H9 (cell line): ENCODE results near the gene PRKD2. TPM values are rescaled to one million over a fixed set of nuclear protein-coding genes. Genes with fewer than 3 reads are reported as not detected.

Source experiments
- DNase-seq: peaks from one replicate; pipeline ENCODE4 v3.0.0-alpha.2; 2017
- H2AFZ ChIP-seq: one replicate; pipeline ENCODE4 v1.6.1; 2013; ENCODE audit warnings: mild to moderate bottlenecking, low read length, control low read depth, moderate library complexity
- H2AK5ac ChIP-seq: 2 replicates; pipeline ENCODE4 v1.6.1; 2013; ENCODE audit warnings: low read length, control low read depth, mixed read lengths; ENCODE audit not compliant: insufficient read length
- H2BK120ac ChIP-seq: one replicate; pipeline ENCODE4 v1.6.1; 2013; ENCODE audit warnings: low read depth, mild to moderate bottlenecking, low read length, control low read depth, inconsistent platforms; ENCODE audit not compliant: poor library complexity, severe bottlenecking
- H2BK12ac ChIP-seq: 2 replicates; pipeline ENCODE4 v1.6.1; 2013; ENCODE audit warnings: low read length, control low read depth, mixed read lengths, low read depth; ENCODE audit not compliant: insufficient read length
- H2BK15ac ChIP-seq: 2 replicates; pipeline ENCODE4 v1.6.1; 2013; ENCODE audit warnings: low read depth, low read length, control low read depth
- H2BK20ac ChIP-seq: one replicate; pipeline ENCODE4 v1.6.1; 2013; ENCODE audit warnings: low read depth, mild to moderate bottlenecking, low read length, control low read depth, inconsistent platforms; ENCODE audit not compliant: poor library complexity, severe bottlenecking
- H2BK5ac ChIP-seq: 2 replicates; pipeline ENCODE4 v1.6.1; 2013; ENCODE audit warnings: low read length, control low read depth, mixed read lengths; ENCODE audit not compliant: insufficient read length
- H3K14ac ChIP-seq: 2 replicates; pipeline ENCODE4 v1.6.1; 2013; ENCODE audit warnings: low read length, control low read depth; ENCODE audit not compliant: insufficient read depth
- H3K18ac ChIP-seq: 2 replicates; pipeline ENCODE4 v1.6.1; 2013; ENCODE audit warnings: low read depth, mild to moderate bottlenecking, mixed read lengths, low read length, control low read depth; ENCODE audit not compliant: insufficient read length
- H3K23ac ChIP-seq: 2 replicates; pipeline ENCODE4 v1.6.1; 2013; ENCODE audit warnings: low read length, control low read depth, mixed read lengths, low read depth; ENCODE audit not compliant: insufficient read length
- H3K23me2 ChIP-seq: 2 replicates; pipeline ENCODE4 v1.6.1; 2013; ENCODE audit warnings: low read depth, mild to moderate bottlenecking, mixed read lengths, low read length, control low read depth; ENCODE audit not compliant: insufficient read length, poor library complexity, severe bottlenecking
- H3K27ac ChIP-seq: 2 replicates; pipeline ENCODE4 v1.5.1; 2013; ENCODE audit warnings: low read length, control low read depth, mixed read lengths, low read depth; ENCODE audit not compliant: insufficient read length
- H3K27me3 ChIP-seq: 2 replicates; pipeline ENCODE4 v1.6.1; 2013; ENCODE audit warnings: low read length, control low read depth, inconsistent platforms; ENCODE audit not compliant: insufficient read depth
- H3K4ac ChIP-seq: 2 replicates; pipeline ENCODE4 v1.6.1; 2013; ENCODE audit warnings: low read depth, mild to moderate bottlenecking, control low read depth, inconsistent platforms, low read length, moderate library complexity
- H3K4me1 ChIP-seq: 2 replicates; pipeline ENCODE4 v1.6.1; 2013; ENCODE audit warnings: low read length, control low read depth, inconsistent platforms; ENCODE audit not compliant: insufficient read depth
- H3K4me2 ChIP-seq: 2 replicates; pipeline ENCODE4 v1.6.1; 2013; ENCODE audit warnings: low read length, control low read depth, mixed read lengths; ENCODE audit not compliant: insufficient read length, insufficient read depth
- H3K56ac ChIP-seq: 2 replicates; pipeline ENCODE4 v1.6.1; 2013; ENCODE audit warnings: low read depth, mild to moderate bottlenecking, mixed read lengths, low read length, control low read depth; ENCODE audit not compliant: insufficient read length
- H3K79me1 ChIP-seq: 2 replicates; pipeline ENCODE4 v1.6.1; 2013; ENCODE audit warnings: low read depth, mild to moderate bottlenecking, moderate library complexity, low read length, control low read depth, inconsistent platforms; ENCODE audit not compliant: insufficient read depth, poor library complexity, severe bottlenecking
- H3K79me2 ChIP-seq: 2 replicates; pipeline ENCODE4 v1.6.1; 2013; ENCODE audit warnings: low read length, control low read depth, inconsistent platforms; ENCODE audit not compliant: insufficient read depth
- H3K9ac ChIP-seq: 2 replicates; pipeline ENCODE4 v1.6.1; 2013; ENCODE audit warnings: low read length, control low read depth, mixed read lengths; ENCODE audit not compliant: insufficient read length; ENCODE audit errors: extremely low read depth
- H3K9me3 ChIP-seq: one replicate; pipeline ENCODE4 v1.6.1; 2013; ENCODE audit warnings: low read depth, low read length, inconsistent platforms; ENCODE audit not compliant: control insufficient read depth
- H3T11ph ChIP-seq: one replicate; pipeline ENCODE4 v1.6.1; 2013; ENCODE audit warnings: mild to moderate bottlenecking, low read length, control low read depth, inconsistent platforms
- H4K20me1 ChIP-seq: one replicate; pipeline ENCODE4 v1.6.1; 2013; ENCODE audit not compliant: control insufficient read depth, insufficient read length, insufficient read depth
- H4K5ac ChIP-seq: 2 replicates; pipeline ENCODE4 v1.6.1; 2013; ENCODE audit warnings: low read depth, mild to moderate bottlenecking, mixed read lengths, low read length, control low read depth; ENCODE audit not compliant: insufficient read length
- H4K8ac ChIP-seq: replicated peaks from 2 replicates; pipeline ENCODE4 v1.6.1; 2013; ENCODE audit warnings: low read length, control low read depth, mixed read lengths, low read depth; ENCODE audit not compliant: insufficient read length
- H4K91ac ChIP-seq: 2 replicates; pipeline ENCODE4 v1.6.1; 2013; ENCODE audit warnings: low read depth, mild to moderate bottlenecking, moderate library complexity, mixed read lengths, low read length, control low read depth; ENCODE audit not compliant: insufficient read length
- H3K27ac Mint-ChIP-seq, 3 experiments: 2 replicates in 2 of 3; 3 replicates in 1 of 3; pipeline ENCODE4 v1.8.0; 2020 to 2021; ENCODE audit warnings: mixed read lengths in 3 of 3, mild to moderate bottlenecking in 1 of 3, moderate library complexity in 1 of 3
- H3K27me3 Mint-ChIP-seq: 2 replicates; pipeline ENCODE4 v1.8.0; 2021; ENCODE audit warnings: low read depth, mild to moderate bottlenecking, moderate library complexity, mixed read lengths
- H3K36me3 Mint-ChIP-seq, 3 experiments: 2 replicates in 2 of 3; 3 replicates in 1 of 3; pipeline ENCODE4 v1.8.0; 2020 to 2021; ENCODE audit warnings: low read depth in 3 of 3, mixed read lengths in 3 of 3; ENCODE audit not compliant: insufficient read depth in 1 of 3
- H3K4me1 Mint-ChIP-seq, 2 experiments: 2 replicates each; pipeline ENCODE4 v1.8.0; 2020; ENCODE audit warnings: mixed read lengths in 2 of 2
- H3K4me3 Mint-ChIP-seq, 2 experiments: 2 replicates in 1 of 2; 3 replicates in 1 of 2; pipeline ENCODE4 v1.8.0; 2020 to 2021; ENCODE audit warnings: mild to moderate bottlenecking in 2 of 2, mixed read lengths in 2 of 2, moderate library complexity in 1 of 2
- H3K9me3 Mint-ChIP-seq, 2 experiments: 2 replicates in 1 of 2; 3 replicates in 1 of 2; pipeline ENCODE4 v1.8.0; 2020; ENCODE audit warnings: mild to moderate bottlenecking in 2 of 2, mixed read lengths in 2 of 2, moderate library complexity in 1 of 2
- CTCF ChIP-seq: fragments of 200-600 bp; sonication (generic); conservative IDR thresholded peaks from 3 replicates; pipeline ENCODE4 v1.8.0; 2021; ENCODE audit warnings: antibody characterized with exemption, mild to moderate bottlenecking
- WGBS: extraction: QIAGEN DNeasy Blood & Tissue Kit; methylation state at CpG from one replicate; pipeline ENCODE4 v1.1.7; 2013; ENCODE audit warnings: missing lambda C conversion rate, low lambda C conversion rate, mixed read lengths; ENCODE audit not compliant: insufficient read length; ENCODE audit errors: extremely low coverage; 5-methylcytosine and 5-hydroxymethylcytosine counted together
- total RNA-seq: library from RNA; stranded (reverse); gene quantifications from 2 replicates; pipeline ENCODE4 v1.2.1, GENCODE V29; 2021

The PRKD2 gene
- total RNA-seq, 1 experiment from 2014 or later = 60.7 TPM

GRCh38 chr19:46654621-46655152 lies 62.2 kb downstream of the PRKD2 start:
- no peak overlapping the region for H2AK5ac ChIP-seq
- peak overlapping the region in 1 of 3 experiments; percentile 74; a peak in 2 of 7 replicates for H3K27ac Mint-ChIP-seq
- H3K4me1 Mint-ChIP-seq = peaks cover 15 to 26% of the 10 kb centered on the region in 2 experiments
- no peak overlapping the region for H2BK12ac ChIP-seq
- H2BK5ac ChIP-seq = no peak overlapping the region
- H3K79me2 ChIP-seq = no peaks in the 10 kb centered on the region
- peaks cover 4% of the 10 kb centered on the region for H3K23me2 ChIP-seq
- no peak overlapping the region for H3K27ac ChIP-seq
- no peak for TF ChIP-seq CTCF
- H4K91ac ChIP-seq = no peak overlapping the region
- H3K9me3 ChIP-seq = no peaks in the 10 kb centered on the region
- H3K18ac ChIP-seq = peak overlapping the region; percentile 8
- H2BK120ac ChIP-seq = no peak overlapping the region
- H3K4me3 Mint-ChIP-seq = peak overlapping the region in 1 of 2 experiments; percentile 48; a peak in 4 of 5 replicates
- no peak for DNase-seq
- H3K23ac ChIP-seq = no peak overlapping the region
- H3T11ph ChIP-seq = no peak overlapping the region
- H3K36me3 Mint-ChIP-seq = peaks cover 0 to 3% (median 0%) of the 10 kb centered on the region in 3 experiments; a peak in 1 of 7 replicates
- no peak overlapping the region for H3K56ac ChIP-seq
- H3K9ac ChIP-seq = no peak overlapping the region
- H3K14ac ChIP-seq = no peak overlapping the region
- H3K27me3 Mint-ChIP-seq = peaks cover 76% of the 10 kb centered on the region
- H3K4me2 ChIP-seq = no peak overlapping the region
- WGBS = no CpG with 5 or more reads among the region's 16 CpGs
- H3K9me3 Mint-ChIP-seq = peaks cover 0 to 7% of the 10 kb centered on the region in 2 experiments; a peak in 3 of 5 replicates
- H3K27me3 ChIP-seq = peaks cover 5% of the 10 kb centered on the region; the same call in 1 of the 2 replicates
- H4K8ac ChIP-seq = no peak overlapping the region
- H4K20me1 ChIP-seq = no peaks in the 10 kb centered on the region
- H3K79me1 ChIP-seq = no peaks in the 10 kb centered on the region
- no peak overlapping the region for H4K5ac ChIP-seq
- no peak overlapping the region for H2AFZ ChIP-seq
- H3K4me1 ChIP-seq = 0 out of 2 replicates have a peak, but pooled peaks cover 2% of the 10 kb centered on the region
- no peak overlapping the region for H3K4ac ChIP-seq
- H2BK20ac ChIP-seq = no peak overlapping the region
- H2BK15ac ChIP-seq = no peak overlapping the region
